Measurements from ENCODE around the gene NKX1-2. TPM values are rescaled to one million over a fixed set of nuclear protein-coding genes. Genes with fewer than 3 reads are reported as not detected.
A peak's percentile ranks its signal among the peaks of the same experiment; 100 is the strongest.

The NKX1-2 gene
- total RNA-seq, 1 donor from 2014 or later, result not detected

DNA sequence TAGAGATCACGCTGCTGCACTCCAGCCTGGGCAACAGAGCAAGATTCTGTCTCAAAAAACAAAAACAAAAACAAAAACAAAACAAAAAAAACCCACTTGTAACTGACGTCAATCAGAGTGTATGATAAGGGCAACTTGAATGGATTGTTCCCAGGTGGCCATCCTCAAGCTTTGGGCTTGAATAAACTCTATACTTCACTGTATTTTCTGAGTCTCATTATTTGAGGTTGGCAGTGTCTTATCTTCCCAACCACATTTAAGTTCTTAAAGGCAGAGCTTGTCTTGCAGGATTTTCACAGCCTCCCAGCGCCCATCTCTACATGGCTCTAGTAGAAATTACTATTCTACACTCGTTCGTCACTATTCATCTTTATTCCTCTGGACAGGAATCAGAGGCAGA is 26.0 kb downstream of the NKX1-2 start:
- ATAC-seq (ENCODE audit: poor library complexity) (no peak), DNase-seq (no peak)
- intact Hi-C loops (cut with DNase I), result no loop called here

DNA sequence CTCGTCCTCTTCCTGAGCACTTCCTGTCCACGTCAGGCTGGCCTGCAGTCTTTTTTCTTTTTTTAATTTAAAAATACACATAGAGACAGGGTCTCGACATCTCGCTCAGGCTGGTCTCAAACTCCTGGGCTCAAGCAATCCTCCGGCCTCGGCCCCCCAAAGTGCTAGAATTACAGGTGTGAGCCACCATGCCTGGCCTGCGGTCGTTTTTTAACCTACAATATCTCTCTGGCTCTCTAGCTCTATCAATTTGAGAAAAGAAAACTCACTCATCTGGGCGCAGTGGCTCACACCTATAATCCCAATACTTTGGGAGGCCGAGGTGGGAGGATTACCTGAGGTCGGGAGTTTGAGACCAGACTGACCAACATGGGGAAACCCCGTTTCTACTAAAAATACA is 27.1 kb downstream of the NKX1-2 start:
- intact Hi-C loops (cut with DNase I), result no loop called here
- no peak for ATAC-seq (ENCODE audit: poor library complexity)
- no peak for DNase-seq

DNA sequence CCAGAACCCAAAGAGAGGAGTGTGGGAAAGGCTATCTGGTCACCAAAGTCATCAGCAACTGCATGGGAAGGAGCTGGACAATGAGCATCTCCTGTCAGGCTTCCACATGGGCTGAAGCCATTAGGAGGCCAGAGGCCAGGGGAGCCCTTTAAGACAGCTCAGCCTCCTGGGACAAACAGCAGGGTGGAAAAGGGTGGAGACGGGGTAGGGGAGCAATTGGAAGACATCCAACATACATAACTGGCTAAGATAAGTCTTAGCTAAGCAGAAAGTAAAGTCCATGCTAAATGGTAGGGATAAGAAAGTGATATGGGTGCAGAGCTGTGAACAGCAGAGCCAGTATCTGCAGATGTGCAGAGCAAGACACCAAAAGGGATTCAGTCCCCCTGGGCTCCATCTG is 29.6 kb downstream of the NKX1-2 start:
- ATAC-seq (ENCODE audit: poor library complexity), result no peak
- DNase-seq, result no peak
- intact Hi-C loops (cut with DNase I), result no loop called here

DNA sequence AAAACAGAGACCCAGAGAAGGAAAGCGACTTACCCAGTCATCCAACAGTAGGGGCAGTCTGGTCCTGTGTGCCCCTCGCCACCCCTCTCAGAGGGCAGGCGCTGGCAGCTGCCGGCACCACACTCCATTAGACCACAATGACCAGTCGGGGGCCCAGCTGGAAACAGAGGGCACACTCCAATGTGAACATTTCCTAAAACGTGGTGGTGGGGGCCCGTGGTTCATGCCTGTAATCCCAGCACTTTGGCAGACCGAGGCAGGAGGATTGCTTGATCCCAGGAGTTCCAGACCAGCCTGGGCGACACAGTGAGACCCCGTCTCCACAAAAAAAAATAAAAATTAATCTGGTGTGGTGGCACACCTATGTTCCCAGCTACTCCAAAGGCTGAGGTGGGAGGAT is 30.2 kb downstream of the NKX1-2 start:
- intact Hi-C loops (cut with DNase I), result no loop called here
- DNase-seq (no peak), ATAC-seq (ENCODE audit: poor library complexity) (no peak)

DNA sequence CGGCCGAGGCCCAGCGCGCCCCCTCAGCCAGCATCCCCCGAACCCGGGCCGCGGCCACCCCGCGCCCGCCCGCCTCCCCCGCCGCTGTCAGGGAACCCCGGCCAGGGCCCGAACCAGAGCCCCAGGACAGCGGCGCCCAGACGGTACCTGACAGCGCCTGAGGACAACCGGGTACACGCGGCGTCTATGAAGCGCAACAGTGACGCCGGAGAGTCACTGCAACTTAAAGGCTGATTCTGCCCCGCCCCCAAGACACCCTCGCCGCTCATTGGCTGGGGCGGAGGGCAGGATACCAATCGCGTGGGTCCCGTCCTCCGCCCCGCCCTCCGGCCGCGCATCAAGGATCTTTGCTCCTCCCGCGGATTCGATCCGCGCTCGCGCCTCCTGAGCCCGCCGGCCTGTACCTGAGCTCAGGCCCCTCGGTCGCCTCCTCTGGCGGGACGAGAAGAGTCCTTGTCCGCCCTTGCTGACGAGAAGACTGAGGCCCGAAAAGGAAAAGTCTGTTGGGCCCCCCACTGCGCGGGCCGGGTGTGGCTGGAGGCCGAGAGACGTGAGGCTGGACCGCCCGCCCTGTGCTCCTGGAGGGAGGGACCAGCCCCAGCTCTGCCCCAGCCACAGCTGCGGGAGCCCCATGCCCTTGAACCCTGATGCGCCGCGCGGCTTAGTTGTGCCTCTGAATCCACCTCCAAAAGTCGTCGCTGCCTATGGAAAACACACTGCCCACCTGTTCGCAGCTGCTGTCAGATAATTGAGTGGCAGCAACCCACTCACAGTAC is 30.9 kb downstream of the NKX1-2 start, which contains the start of gene OAT:
TSS of gene OAT (minus strand) at position 198 of the 776 bp plus-strand sequence. CDS start 6,752 bp downstream, outside the sequence.
- DNase-seq (peak; percentile 99), ATAC-seq (ENCODE audit: poor library complexity) (peak; percentile 98)
- intact Hi-C loops (cut with DNase I), result no loop called here

DNA sequence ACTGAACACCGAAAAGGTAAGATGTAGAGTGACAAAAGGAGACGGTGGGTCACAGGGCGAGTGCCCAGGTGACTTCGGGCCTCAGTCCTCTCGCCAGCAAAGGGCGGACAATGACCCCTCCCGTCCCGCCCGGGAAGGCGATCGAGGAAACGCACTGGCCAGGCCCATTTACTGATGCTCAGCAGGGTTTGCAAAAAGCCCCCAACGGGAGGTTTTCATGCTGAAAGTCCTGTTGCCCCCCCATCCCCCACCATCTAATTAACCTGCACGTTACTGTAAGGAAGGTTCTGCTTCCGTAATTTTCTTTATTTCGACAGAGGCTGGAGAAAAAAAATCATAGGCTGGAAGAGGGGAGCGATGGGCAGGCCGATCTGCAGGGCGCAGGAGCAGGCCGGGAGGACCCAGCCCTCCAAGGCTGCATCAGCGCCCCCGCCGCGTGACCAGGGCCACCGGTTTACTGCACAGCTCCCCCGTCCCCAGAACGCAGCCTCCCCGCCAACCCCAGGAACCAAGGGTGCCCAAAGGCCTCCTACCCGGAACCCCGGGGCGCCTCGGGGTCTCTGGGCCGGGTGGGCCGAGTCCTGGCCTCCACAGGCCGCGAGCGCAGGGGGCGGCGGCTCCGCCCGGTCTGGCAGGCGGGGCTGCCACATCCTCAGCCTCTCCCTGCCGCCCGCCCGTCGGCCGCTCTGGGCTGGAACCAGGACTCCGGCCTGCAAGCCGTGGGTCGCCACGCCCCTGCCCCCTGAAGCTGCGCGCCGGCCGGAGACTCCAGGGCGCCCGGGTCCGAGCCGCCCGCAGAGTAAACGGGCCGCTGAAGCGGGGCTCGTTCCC is 31.7 kb downstream of the NKX1-2 start:
- intact Hi-C loops (cut with DNase I), result no loop called here
- peak; percentile 76 for DNase-seq

DNA sequence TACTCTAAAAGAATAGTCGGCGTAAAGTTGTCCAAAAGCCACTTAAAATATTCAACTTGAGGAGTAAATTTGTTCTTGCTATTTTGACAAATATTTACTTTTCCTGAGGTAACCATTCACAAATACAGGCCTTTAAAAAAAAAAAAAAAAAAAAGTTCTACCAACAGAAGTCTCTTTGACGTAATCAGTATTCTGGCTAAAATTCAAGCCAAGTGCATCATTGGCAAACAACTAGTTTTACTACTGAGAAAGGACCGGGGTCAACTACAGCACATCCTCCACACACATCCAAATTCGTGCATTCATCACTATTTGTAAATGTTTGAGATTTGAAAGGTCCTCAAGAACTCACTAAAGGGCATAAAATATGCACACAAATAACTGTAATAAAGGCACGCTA is 33.1 kb downstream of the NKX1-2 start:
- no peak for DNase-seq
- intact Hi-C loops (cut with DNase I), result no loop called here
- no peak for ATAC-seq (ENCODE audit: poor library complexity)

More for the DNA sequence above, 31.7 kb downstream of the NKX1-2 start:
- peak; percentile 70 for ATAC-seq (ENCODE audit: poor library complexity)

DNA sequence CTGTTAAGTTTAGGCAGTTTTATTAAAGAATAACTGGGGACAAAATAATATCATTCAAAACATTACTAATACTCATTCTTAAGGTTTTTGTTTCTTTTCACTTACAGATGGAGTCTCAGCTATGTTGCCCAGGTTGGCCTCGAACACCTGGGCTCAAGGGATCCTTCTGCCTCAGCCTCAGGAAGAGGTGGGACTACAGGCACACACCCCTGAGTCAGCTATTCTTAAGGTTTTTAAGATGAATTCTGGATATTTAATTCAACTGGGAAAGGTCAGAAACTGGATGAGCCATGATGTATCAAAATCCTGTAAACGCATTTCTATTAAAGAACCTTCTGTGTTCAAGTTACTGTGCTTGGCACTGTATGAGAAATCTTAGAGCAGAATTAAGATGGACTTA is 34.6 kb downstream of the NKX1-2 start:
- DNase-seq, result no peak
- ATAC-seq (ENCODE audit: poor library complexity), result no peak
- intact Hi-C loops (cut with DNase I), result no loop called here

DNA sequence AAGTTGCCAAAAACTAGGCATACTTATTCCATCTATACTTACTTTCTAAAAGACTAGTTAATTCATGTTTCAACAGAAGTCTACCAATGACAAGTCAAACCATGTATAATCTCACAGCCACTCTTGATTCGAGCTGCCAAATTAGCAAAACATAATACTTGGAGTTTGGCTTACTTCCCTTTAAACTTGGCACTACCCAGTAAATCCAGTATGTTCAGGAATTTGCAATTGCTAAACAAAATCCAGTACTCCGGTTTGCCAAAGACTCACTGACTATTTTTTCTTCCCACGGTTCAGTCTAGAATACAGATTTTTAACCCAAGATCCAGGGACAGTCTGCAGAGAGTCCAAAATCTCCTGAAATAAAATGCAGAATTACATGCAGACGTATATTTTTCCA is 35.8 kb downstream of the NKX1-2 start:
- intact Hi-C loops (cut with DNase I), result no loop called here
- ATAC-seq (ENCODE audit: poor library complexity) (no peak), DNase-seq (no peak)

DNA sequence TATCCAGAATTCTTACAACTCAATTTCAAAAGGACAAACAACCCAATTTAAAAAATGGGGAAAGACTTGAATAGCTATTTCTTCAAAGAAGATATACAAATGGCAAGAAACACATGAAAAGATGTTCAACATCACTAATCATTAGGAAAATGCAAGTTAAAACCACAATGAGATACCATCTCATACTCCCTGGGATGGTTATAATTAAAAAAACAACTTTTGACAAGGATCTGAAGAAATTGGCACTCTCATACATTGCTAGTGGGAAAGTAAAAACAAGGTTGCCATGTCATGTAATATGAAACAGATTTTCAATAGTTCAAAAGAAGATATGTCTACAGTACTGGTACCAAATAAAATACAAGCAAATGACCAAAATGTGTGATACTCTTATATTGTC is 40.1 kb downstream of the NKX1-2 start:
- ATAC-seq (ENCODE audit: poor library complexity), result no peak
- intact Hi-C loops (cut with DNase I), result no loop called here

DNA sequence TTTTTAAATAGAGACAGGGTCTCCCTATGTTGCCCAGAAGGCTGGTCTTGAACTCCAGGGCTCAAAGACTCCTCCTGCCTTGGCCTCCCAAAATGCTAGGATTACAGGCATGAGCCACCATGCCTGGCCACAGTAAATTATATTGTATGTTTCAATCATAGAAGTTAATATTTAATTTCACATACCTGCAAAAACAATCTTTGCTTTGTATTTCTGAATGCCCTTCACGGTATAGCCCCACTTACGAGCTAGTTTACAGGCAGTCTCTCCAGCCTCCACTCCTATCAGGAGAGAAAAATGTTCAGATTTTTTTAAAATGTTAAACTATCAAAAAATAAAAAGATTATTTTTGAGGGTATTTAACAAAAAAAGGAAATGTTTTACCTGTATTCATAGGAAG is 41.5 kb downstream of the NKX1-2 start:
- no peak for DNase-seq
- intact Hi-C loops (cut with DNase I), result no loop called here
- ATAC-seq (ENCODE audit: poor library complexity), result no peak

More for the DNA sequence above, 40.1 kb downstream of the NKX1-2 start:
- DNase-seq, result no peak

DNA sequence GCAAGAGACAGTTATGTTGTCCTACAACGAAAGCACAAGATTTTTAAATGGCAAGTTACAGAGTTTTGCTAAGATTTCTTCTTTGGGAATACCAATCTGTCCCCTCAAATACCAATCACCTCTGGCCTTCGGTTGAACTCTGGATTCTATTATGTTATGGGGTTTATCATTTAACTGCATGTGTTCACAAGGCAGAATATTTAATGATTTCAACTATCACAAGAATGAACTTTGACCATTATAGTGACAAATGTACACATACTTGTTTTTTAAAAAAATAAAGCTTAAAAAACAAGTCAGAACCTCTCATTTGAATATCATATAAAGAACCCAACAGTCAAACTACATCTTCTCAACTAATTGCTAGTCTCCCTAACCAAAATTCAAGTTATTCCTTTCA is 42.4 kb downstream of the NKX1-2 start:
- intact Hi-C loops (cut with DNase I), result no loop called here
- DNase-seq, result no peak
- ATAC-seq (ENCODE audit: poor library complexity), result no peak

DNA sequence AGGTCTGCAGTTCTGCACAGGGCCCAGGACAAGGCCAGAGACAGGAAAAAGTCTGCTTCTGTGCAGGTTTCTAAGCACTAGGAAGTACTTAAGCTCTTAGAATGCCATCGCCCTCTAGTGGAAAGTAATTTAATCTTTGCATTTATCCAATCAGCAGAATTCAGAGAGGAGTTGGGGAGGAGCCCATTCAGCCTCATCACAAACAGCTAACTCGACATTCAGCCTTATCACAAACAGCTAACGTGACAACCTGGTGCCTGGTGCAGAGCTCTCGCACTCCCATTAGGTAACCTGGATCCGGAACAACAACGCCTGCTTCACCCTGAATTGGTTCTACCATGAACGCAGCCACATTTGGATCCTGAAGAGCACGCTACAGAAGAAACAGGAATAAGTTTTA is 46.3 kb downstream of the NKX1-2 start:
- ATAC-seq (ENCODE audit: poor library complexity) (peak; percentile 96), DNase-seq (no peak)
- intact Hi-C loops (cut with DNase I), result no loop called here

DNA sequence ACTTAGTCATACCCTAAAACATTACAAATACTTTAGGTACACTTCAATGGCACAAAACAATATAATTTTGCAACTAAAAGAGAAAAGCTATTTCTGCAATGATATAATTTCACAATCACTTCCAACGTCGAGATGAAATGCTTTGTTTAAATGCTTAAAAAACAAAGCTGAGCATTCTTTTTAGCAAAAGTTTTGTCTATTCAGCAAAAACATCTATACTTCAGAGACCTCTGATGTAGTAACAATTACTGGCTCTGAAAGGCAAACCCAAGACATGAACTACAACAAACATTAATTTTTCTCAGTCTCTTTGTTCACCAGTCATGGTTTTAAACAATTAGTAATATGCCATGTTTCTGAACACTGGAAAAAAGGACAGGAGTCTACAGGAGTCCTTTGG is 47.6 kb downstream of the NKX1-2 start:
- intact Hi-C loops (cut with DNase I), result no loop called here
- no peak for DNase-seq
- no peak for ATAC-seq (ENCODE audit: poor library complexity)

DNA sequence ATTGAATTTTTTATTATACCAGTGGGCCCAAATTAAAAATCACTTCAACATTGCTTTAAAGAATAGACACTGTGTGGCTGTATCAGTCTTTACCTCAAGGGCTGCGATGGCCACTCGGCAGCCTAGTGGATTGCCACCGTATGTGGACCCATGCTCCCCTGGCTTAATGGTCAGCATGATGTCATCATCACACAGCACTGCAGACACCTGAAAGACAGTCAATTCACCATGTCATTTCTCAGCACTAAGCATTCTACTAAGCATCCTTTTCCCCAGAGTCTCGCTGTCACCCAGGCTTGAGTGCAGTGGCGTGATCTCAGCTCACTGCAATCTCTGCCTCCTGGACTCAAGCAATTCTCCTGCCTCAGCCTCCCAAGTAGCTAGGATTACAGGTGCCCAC is 48.2 kb downstream of the NKX1-2 start:
- DNase-seq, result no peak
- no peak for ATAC-seq (ENCODE audit: poor library complexity)
- intact Hi-C loops (cut with DNase I), result no loop called here

Other genes with a start within 250 kb of the NKX1-2 start
- gene OAT, start 31.1 kb downstream of the NKX1-2 start, total RNA-seq, result 19.8 TPM
- gene LHPP, start 11.8 kb upstream of the NKX1-2 start, total RNA-seq, result 7.4 TPM